Thymus (tissue), 11 donors: ENCODE measurements around the gene IQCE. TPM values are rescaled to one million over a fixed set of nuclear protein-coding genes. Genes with fewer than 3 reads are reported as not detected.

Experiments
- DNase-seq, 9 donors: peaks; one replicate each; pipeline ENCODE4 v3.0.0-alpha.2; 2013; ENCODE audit warnings: low spot score in 9 of 9, low read depth in 6 of 9, missing footprints in 1 of 9
- H3K27ac ChIP-seq, 2 donors: one replicate each; pipeline ENCODE4 v1.5.1; 2013; ENCODE audit warnings: control low read depth in 1 of 2, low read depth in 1 of 2, low read length in 1 of 2, mild to moderate bottlenecking in 1 of 2, moderate library complexity in 1 of 2
- H3K27me3 ChIP-seq, 2 donors: one replicate each; pipeline ENCODE4 v1.5.1; 2013; ENCODE audit warnings: low read length in 1 of 2; ENCODE audit not compliant: control insufficient read depth in 2 of 2, insufficient read depth in 1 of 2
- H3K36me3 ChIP-seq, 2 donors: one replicate each; pipeline ENCODE4 v1.5.1; 2013; ENCODE audit warnings: low read length in 1 of 2, mild to moderate bottlenecking in 1 of 2, moderate library complexity in 1 of 2; ENCODE audit not compliant: control insufficient read depth in 2 of 2, insufficient read depth in 2 of 2
- H3K4me1 ChIP-seq, 2 donors: one replicate each; pipeline ENCODE4 v1.5.1; 2013; ENCODE audit warnings: low read length in 2 of 2; ENCODE audit not compliant: control insufficient read depth in 2 of 2, insufficient read depth in 2 of 2
- H3K4me3 ChIP-seq, 2 donors: one replicate each; pipeline ENCODE4 v1.5.1; 2013; ENCODE audit warnings: low read length in 2 of 2, control low read depth in 1 of 2, mild to moderate bottlenecking in 1 of 2
- H3K9me3 ChIP-seq, 2 donors: one replicate each; pipeline ENCODE4 v1.5.1; 2013; ENCODE audit warnings: low read length in 1 of 2, mild to moderate bottlenecking in 1 of 2; ENCODE audit not compliant: control insufficient read depth in 2 of 2, insufficient read depth in 1 of 2
- WGBS: extraction: QIAGEN DNeasy Blood & Tissue Kit; methylation state at CpG from one replicate; pipeline ENCODE4 v1.1.7; 2013; 5-methylcytosine and 5-hydroxymethylcytosine counted together
- polyA plus RNA-seq: library from polyadenylated mRNA; stranded (reverse); fragments of 200-250 nt; gene quantifications from one replicate; pipeline ENCODE4 v1.2.3, GENCODE V29; 2013
- total RNA-seq: library from RNA; stranded (reverse); fragments of 120-200 nt; gene quantifications from one replicate; pipeline ENCODE4 v1.2.4, GENCODE V29; 2013
- donor health status: healthy.

The IQCE gene
- total and polyA plus RNA-seq, 2 donors: 3.8 to 4.2 TPM

GRCh38 chr7:2544541-2545188 is 14.1 kb upstream of the IQCE start:
- Histone ChIP-seq H3K9me3 (peaks cover 0 to 3% of the 10 kb centered on the region in 2 donors), H3K27ac (no peak overlapping the region), H3K4me3 (no peak overlapping the region), H3K4me1 (no peaks in the 10 kb centered on the region), H3K27me3 (no peaks in the 10 kb centered on the region), H3K36me3 (peaks cover 75 to 84% of the 10 kb centered on the region in 2 donors)
- 98% methylated on average over 23 of the region's 23 CpGs for WGBS
- no peak for DNase-seq

DNA sequence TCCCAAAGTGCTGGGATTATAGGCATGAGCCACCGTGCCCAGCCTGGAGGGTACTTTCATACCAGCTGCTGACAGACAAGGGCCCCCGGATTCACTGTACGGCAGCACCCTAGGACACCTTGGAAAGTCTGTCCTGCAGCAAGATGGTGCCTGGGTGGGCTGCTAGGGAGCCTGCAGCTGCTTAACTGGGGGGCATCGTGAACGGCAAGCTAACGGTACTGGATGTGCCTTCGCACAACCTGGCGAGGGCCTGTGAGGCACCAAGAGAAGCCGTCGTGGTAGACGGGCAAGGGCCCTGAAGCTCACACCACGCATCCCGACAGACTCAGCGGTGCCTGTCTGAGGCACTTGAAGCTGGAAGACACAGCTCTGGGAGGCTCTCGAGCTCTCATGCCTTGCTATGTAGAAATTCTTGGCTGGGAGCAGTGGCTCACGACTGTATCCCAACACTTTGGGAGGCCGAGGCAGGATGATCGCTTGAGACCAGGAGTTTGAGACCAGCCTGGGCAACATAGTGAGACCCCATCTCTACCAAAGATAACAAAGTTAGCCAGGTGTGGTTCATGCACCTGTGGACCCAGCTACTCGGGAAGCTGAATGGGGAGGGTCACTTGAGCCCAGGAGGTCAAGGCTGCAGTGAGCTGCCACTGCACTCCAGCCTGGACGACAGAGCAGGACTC is 12.9 kb upstream of the IQCE start:
- H3K9me3 ChIP-seq: peaks cover 0 to 3% of the 10 kb centered on the region in 2 donors
- no peaks in the 10 kb centered on the region for H3K4me1 ChIP-seq
- peaks cover 68 to 79% of the 10 kb centered on the region in 2 donors for H3K36me3 ChIP-seq
- H3K27me3 ChIP-seq: no peaks in the 10 kb centered on the region
- H3K27ac ChIP-seq: no peak overlapping the region
- no peak for DNase-seq
- WGBS: 96% methylated on average over 20 of the region's 20 CpGs
- no peak overlapping the region for H3K4me3 ChIP-seq

GRCh38 chr7:2546776-2547586 is 11.8 kb upstream of the IQCE start:
- H3K9me3 ChIP-seq: peaks cover 0 to 3% of the 10 kb centered on the region in 2 donors
- H3K4me1 ChIP-seq: no peaks in the 10 kb centered on the region
- 94% methylated on average over 31 of the region's 31 CpGs for WGBS
- H3K36me3 ChIP-seq: peaks cover 60 to 68% of the 10 kb centered on the region in 2 donors
- no peaks in the 10 kb centered on the region for H3K27me3 ChIP-seq
- H3K4me3 ChIP-seq: no peak overlapping the region
- H3K27ac ChIP-seq: no peak overlapping the region
- DNase-seq: no peak

DNA sequence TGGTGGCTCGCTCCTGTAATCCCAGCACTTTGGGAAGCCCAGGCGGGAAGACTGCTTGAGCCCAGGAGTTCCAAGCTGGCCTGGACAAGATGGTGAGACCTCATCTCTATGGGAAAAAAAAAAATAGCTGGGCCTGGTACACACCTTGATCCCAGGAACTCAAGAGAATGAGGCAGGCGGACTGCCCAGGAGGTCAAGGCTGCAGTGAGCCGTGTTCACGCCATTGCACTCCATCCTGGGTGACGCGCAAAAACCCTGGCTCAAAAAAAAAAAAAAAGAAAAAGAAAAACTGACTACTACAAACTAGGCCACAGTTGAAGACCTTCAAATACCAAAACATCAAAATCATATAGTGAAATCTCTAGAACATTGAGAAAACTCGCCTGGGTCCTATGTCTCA is 7.4 kb upstream of the IQCE start:
- H3K27me3 ChIP-seq: no peaks in the 10 kb centered on the region
- DNase-seq: no peak
- no peaks in the 10 kb centered on the region for H3K9me3 ChIP-seq
- H3K4me3 ChIP-seq: no peak overlapping the region
- peaks cover 32 to 34% of the 10 kb centered on the region in 2 donors for H3K36me3 ChIP-seq
- H3K27ac ChIP-seq: no peak overlapping the region
- H3K4me1 ChIP-seq: peaks cover 8 to 21% of the 10 kb centered on the region in 2 donors
- WGBS: 97% methylated on average over 8 of the region's 8 CpGs

- Histone ChIP-seq H3K27me3 (no peaks in the 10 kb centered on the region), H3K36me3 (peaks cover 15 to 19% of the 10 kb centered on the region in 2 donors), H3K4me3 (no peak overlapping the region), H3K27ac (no peak overlapping the region), H3K4me1 (peaks cover 8 to 21% of the 10 kb centered on the region in 2 donors), H3K9me3 (no peaks in the 10 kb centered on the region)
- 99% methylated on average over 10 of the region's 10 CpGs for WGBS
- no peak for DNase-seq
These were observed 5.7 kb upstream of the IQCE start for GRCh38 chr7:2553108-2553507.

GRCh38 chr7:2553831-2554581 is 4.8 kb upstream of the IQCE start:
- DNase-seq: no peak
- peaks cover 0 to 4% of the 10 kb centered on the region in 2 donors for H3K27me3 ChIP-seq
- peaks cover 13 to 27% of the 10 kb centered on the region in 2 donors for H3K4me1 ChIP-seq
- H3K4me3 ChIP-seq: peak overlapping the region; percentile 72 to 86
- H3K9me3 ChIP-seq: no peaks in the 10 kb centered on the region
- 92% methylated on average over 16 of the region's 16 CpGs for WGBS
- peaks cover 11 to 15% of the 10 kb centered on the region in 2 donors for H3K36me3 ChIP-seq
- no peak overlapping the region for H3K27ac ChIP-seq

DNA sequence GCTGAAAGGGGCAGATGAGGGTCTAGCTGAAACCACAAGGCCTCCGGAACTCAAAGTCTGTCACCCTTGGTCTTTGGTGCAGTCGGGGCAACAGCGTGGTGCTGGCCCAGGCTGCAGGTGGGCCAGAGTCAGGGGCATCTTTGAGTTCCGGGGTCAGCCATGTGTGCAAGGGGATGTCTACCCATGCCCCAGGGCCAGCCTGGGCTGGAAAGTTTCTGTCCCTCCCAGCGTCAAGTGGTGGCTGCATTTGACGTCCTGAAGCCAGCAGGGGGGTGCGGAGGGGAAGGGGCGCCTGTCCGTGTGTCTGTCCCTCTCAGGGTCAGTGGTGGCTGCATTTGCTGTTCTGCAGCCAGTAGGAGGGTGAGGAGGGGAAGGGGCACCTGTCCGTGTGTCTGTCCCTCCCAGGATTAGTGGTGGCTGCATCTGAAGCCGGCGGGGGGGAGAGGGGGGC is 4.1 kb upstream of the IQCE start:
- peaks cover 13 to 31% of the 10 kb centered on the region in 2 donors for H3K4me1 ChIP-seq
- H3K27me3 ChIP-seq: peaks cover 0 to 4% of the 10 kb centered on the region in 2 donors
- peaks cover 8 to 10% of the 10 kb centered on the region in 2 donors for H3K36me3 ChIP-seq
- WGBS: 5% methylated on average over 12 of the region's 12 CpGs
- DNase-seq: no peak
- no peaks in the 10 kb centered on the region for H3K9me3 ChIP-seq
- H3K4me3 ChIP-seq: peak overlapping the region; percentile 72 to 86
- no peak overlapping the region for H3K27ac ChIP-seq

DNA sequence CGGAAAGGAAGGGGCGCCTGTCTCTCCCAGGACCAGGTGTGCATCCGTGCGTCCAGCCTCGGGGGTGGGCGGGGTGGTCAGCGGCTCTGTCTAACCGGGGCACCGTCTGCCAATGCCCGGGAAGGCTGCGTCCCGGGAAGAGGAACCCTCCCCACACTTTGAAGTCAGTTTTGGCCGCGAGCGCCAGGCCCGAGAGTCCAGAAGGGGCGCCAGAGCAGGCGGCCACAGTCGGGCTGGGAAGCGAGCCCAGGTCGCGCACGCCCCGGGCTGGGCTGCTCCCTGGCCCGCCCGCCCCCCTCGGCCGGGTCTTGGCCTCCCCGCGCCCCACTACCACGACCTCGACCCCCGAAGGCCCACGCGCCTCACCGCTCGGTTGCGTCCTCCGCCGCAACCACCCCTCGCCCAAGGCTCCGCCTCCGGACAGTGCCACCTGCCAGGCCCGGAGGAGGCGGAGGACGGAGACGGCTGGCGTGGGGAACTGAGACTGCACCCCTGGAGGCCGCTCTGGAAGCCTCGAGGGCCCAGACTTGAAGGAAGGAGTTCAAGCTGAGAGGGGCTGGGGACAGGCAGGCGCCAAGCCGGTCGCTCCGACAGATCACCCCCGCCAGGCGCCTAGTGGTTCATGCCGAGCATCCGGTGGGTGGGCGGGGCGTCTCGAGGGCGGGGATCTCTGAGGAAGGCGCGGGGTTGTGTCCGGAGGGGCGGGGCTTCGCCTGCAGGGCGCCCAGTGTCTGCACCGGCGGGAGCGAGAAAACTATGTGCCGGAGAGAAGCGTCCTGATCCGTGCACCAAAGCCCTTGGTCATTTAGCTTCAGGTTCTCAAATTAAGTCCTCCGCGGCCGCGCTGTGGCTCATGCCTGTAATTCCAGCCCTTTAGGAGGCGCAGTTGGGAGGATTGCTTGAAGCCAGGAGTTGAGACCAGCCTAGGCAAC is 3.4 kb upstream of the IQCE start, which contains the start of gene BRAT1:
Gene BRAT1 (minus strand): TSS at position 404 of the 932 bp plus-strand sequence. CDS start 1,093 bp downstream, outside the sequence.
- peaks cover 0 to 4% of the 10 kb centered on the region in 2 donors for H3K27me3 ChIP-seq
- peak; percentile 74 to 95 (median 86) for DNase-seq
- H3K4me1 ChIP-seq: peaks cover 13 to 38% of the 10 kb centered on the region in 2 donors
- peaks cover 8 to 10% of the 10 kb centered on the region in 2 donors for H3K36me3 ChIP-seq
- peak within 1 kb of the TSS; percentile 99 for H3K27ac ChIP-seq
- WGBS: under 1% methylated on average over 79 of the region's 79 CpGs
- peak within 1 kb of the TSS; percentile 72 to 86 for H3K4me3 ChIP-seq
- H3K9me3 ChIP-seq: no peaks in the 10 kb centered on the region
